Measurements from ENCODE around the gene RNF40.

RNF40 gene

DNA sequence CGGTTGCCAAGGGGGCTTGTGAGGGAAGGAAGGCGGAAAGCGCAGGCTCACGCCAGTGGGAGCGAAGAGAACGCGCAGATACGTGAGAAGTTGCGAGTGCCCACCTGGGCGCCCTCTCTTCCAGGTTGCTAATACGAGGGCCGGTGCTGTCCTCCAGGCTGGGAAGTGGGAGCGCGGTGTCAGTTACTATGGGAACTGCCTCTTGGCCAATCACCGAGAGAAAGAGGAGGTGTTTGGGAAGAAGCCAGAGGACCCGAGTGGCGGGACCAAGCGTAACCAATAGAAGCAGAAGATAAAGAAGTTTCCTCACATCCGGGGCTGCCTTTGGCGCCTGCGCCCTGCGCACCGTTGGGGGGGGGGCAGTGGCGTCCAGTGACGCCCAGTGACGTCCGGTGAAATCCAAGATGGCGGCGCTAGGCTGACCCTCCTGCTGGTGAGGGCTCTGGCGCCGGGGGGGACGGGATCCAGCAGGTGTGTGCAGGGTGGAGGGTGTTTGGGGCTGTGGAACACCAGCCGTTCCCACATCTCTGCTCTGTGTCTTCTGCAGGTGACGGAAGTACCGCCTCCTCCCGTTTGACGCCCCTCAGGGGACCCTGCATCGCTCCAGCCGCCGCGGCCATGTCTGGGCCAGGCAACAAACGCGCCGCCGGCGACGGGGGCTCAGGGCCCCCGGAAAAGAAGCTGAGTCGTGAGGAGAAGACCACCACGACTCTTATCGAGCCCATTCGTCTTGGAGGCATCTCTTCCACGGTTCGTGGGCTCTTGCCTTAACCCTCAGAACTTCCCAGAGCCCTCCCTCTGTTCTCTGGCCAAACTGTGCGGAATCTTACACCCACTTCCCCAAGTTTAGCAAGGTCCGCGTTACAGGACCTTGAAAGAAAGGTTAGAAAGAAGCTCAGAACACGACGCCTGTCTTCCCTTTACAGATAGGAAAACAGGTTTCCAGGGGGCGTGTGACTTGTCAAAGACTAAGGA lies at the start of gene RNF40, which contains the start of gene CFAP119:
Gene RNF40, plus strand, starts transcription at position 395 of the 975 bp plus-strand sequence. Its CDS starts 224 bp downstream, at position 619.
Gene CFAP119, minus strand, starts transcription at position 135 of the 975 bp plus-strand sequence. CDS start 314 bp downstream, outside the sequence.
- peak; percentile 90 to 91 for DNase-seq

DNA sequence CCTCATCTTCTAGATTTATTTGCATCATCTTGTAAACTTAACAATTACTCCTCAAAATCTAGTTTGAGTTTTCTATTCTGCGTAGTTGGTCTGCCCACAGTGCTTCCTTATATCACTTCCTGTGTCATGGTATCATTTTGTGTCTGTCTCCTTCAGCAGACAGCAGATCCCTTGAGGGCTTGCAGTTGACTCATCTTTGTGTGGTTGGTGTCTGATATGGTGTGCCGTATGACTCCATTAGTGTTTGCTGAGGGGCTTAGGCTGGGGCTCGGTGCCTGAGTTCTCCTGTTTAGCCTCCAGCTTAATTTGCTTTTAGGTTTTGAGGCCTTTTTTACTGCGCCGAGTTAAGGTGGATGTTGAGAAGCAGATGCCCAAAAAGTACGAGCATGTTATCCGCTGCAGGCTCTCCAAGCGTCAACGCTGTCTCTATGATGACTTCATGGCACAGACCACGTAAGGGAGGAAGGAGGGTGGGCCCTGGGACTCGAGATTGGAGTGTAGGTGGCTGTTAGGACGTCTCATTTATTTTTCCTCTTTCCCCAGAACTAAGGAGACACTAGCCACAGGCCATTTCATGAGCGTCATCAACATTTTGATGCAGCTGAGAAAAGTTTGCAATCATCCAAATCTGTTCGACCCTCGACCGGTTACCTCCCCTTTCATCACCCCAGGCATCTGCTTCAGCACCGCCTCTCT lies 46.2 kb upstream of the RNF40 start:
- DNase-seq, result peak; percentile 47 to 73

DNA sequence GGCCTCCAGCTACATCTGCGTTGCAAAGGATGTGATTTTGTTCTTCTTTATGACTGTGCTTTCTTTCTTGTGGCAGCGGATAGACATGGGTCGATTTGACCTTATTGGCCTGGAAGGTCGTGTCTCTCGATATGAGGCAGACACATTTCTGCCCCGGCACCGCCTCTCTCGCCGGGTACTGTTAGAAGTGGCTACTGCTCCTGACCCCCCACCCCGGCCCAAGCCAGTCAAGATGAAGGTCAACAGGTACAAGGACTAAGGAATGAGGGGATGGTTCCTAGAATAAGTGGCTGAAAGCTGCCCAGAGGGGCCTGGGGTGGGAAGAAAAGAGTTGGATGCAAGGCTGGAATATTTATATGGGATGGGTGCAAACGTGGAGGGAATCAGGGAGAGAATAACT lies 42.0 kb upstream of the RNF40 start:
- no peak for DNase-seq

DNA sequence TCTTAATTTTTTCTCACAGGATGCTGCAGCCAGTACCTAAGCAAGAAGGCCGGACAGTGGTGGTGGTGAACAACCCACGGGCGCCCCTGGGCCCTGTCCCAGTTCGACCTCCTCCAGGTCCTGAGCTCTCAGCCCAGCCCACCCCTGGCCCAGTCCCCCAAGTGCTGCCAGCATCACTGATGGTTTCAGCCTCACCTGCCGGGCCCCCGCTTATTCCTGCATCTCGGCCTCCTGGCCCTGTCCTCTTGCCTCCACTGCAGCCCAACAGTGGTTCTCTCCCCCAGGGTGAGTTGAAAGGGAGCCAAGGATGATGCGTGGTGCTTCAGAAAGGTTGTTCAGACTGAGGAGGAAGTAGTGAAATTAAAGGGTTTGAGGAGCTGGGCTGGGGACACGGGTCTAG lies 41.4 kb upstream of the RNF40 start:
- DNase-seq, result no peak

DNA sequence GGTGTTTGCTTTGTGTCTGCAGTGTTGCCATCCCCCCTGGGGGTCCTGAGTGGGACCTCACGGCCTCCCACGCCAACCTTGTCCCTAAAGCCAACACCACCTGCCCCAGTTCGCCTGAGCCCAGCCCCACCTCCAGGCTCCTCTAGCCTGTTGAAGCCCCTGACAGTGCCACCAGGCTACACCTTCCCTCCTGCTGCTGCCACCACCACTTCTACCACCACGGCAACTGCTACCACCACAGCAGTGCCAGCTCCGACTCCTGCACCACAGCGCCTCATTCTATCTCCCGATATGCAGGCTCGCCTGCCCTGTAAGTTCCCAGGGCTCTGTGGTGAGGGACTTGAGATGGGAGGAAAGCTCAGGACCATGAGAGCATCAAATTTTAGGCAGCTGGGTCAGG lies 41.0 kb upstream of the RNF40 start:
- no peak for DNase-seq

DNA sequence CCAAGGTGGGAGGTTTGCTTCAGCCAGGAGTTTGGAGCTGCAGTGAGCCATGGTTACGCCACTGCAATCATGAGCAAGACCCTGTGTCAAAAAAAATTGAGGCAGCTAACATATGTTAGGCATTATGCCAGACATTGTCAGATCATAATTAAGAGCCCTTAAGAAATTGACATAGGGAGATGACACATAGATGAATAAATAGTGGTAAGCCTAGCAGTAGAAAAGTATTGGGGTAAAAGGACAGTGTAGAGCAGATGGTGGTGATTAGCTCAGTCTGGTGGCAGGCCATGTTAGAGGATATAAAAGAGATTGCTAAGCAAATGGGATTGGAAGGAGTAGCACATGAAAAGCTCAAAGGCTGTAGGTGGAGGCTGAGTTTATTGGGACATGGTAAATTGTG lies 40.5 kb upstream of the RNF40 start:
- DNase-seq, result no peak

DNA sequence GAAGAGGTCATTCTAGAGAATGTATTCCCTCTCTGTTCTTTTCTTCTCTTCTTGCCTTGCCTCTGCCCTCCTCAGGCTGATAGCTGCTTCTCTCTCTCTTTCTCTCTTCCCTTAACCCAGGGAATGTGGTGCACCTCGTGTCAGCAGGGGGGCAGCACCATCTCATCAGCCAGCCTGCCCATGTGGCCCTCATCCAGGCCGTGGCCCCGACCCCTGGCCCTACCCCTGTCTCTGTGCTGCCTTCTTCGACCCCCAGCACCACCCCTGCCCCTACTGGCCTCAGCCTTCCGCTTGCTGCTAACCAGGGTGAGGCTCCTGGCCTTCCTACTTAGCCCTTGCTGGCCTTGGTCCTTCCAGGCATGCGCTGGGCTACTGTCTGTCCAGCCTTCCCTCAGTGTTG lies 39.7 kb upstream of the RNF40 start:
- no peak for DNase-seq

DNA sequence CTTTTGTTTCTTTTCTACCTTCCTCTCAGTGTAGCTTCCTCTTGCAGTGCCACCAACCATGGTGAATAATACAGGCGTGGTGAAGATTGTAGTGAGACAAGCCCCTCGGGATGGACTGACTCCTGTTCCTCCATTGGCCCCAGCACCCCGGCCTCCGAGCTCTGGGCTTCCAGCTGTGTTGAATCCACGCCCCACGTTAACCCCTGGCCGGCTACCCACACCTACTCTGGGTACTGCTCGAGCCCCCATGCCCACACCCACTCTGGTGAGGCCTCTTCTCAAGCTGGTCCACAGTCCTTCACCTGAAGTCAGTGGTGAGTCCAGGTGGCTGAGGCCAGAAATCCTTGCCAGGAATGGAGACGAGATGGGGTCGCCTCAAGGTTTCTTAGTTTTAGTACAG lies 39.2 kb upstream of the RNF40 start:
- DNase-seq, result no peak

DNA sequence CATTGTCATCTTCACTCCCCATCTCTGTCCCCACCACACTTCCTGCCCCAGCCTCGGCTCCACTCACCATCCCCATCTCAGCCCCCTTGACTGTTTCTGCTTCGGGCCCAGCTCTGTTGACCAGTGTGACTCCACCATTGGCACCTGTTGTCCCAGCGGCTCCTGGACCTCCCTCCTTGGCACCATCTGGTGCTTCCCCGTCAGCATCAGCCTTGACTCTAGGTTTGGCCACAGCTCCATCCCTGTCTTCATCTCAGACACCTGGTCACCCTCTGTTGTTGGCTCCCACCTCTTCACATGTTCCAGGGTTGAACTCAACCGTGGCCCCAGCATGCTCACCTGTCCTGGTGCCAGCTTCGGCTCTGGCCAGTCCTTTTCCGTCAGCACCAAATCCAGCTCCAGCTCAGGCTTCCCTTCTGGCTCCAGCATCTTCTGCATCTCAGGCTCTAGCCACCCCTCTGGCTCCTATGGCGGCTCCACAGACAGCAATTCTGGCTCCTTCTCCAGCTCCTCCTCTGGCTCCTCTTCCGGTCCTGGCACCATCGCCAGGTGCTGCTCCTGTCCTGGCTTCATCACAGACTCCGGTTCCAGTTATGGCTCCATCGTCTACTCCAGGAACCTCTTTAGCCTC lies 38.3 kb upstream of the RNF40 start:
- no peak for DNase-seq

DNA sequence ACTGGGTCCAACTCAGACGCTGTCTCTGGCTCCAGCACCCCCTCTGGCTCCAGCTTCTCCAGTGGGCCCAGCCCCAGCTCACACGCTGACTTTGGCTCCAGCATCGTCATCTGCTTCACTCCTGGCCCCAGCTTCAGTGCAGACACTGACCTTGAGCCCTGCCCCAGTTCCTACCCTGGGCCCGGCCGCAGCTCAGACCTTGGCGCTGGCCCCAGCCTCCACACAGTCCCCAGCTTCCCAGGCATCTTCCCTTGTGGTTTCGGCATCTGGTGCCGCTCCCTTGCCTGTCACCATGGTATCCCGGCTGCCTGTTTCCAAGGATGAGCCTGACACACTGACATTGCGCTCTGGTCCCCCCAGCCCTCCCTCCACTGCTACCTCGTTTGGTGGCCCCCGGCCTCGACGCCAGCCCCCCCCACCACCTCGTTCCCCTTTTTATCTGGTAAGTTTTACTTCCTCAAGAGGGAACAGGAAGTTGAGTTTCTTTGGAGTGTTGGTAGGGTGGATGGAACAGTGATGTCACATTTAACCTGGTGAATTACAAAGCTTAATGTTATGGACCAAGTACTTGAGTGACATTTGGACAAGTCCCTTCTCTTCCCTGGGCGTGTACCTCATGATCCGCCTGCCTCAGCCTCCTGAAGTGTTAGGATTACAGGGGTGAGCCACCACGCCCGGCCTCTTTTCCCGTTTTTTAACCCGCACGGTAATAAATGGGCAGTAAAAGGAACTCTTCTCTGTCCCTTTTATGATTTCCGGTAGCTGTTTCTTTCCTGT lies 37.3 kb upstream of the RNF40 start:
- DNase-seq, result peak; percentile 7 to 36

DNA sequence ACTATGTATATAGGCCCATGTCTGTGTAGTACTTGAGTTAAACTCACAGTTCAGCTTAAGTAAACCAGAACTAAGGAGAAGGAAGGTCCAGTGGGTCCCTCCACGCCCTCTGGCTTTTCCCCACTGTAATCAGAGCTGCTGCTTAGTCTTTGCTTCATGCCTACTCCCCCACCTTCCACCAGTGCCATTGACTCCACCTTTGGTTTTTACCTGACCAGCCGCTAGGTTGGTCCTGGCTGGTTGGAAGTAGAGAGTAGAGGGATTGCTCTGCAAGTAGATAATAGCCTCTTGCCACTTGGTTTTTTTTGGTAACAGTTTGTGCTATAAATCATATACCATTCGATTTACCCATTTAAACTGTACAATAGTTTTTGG lies 36.7 kb upstream of the RNF40 start:
- DNase-seq, result no peak

DNA sequence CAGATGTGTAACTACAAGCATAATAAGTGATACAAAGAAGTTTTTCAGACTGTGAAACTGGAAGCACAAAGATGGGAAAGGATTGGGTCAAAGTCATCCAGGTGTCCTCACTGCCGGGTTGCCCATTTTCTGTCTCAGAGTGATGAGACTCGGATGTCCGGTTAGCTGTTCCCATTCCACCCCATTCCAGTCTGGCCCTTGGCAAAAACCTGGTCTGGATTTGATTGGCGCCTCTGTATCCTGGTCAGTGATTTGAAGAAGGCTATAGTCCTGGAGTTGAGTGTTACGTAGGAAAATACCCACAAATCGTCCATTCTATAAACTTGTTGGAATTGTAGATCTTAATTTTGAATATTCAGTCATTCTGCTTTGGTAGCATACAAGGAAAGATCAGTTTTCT lies 33.8 kb upstream of the RNF40 start:
- DNase-seq, result no peak

DNA sequence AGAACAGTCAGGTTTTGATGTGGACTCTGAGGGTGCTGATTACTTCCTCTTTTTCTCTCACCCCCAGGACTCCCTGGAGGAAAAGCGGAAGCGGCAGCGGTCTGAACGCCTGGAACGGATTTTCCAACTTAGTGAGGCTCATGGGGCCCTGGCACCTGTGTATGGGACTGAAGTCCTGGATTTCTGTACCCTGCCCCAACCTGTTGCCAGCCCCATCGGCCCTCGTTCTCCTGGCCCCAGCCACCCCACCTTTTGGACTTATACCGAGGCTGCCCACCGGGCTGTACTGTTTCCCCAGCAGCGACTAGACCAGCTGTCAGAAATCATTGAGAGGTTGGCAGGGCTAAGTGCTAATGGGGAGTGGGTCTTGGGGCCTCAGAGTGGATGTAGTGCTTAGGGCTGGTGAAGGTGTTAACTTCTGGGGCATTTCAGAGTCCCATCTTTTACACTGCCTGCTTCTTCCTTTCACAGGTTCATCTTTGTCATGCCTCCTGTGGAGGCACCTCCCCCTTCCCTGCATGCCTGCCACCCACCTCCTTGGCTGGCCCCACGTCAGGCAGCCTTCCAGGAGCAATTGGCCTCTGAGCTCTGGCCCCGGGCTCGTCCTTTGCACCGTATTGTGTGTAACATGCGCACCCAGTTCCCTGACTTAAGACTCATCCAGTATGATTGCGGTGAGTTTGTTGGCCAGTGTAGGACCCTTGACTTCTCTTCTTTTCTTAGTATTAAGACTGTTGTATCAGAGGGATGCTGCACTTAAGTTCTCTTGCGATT lies 33.0 kb upstream of the RNF40 start:
- DNase-seq, result peak; percentile 57 to 61

DNA sequence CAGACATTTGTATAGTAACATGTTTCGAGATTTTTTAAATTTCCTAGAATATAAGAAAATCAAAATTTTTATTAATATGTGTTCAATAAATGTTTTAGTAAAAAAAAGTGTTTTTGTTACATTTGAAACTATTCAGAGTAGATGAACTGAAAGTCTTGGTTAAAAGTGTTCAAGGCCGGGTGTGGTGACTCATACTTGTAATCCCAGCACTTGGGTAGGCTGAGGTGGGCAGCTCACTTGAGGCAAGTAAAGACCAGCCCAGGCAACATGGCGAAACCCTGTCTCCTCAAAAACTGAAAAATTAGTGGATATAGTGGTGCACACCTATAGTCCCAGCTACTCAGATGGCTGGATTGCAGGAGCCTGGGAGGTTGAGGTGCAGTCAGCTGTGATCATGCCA lies 30.7 kb upstream of the RNF40 start:
- no peak for DNase-seq

DNA sequence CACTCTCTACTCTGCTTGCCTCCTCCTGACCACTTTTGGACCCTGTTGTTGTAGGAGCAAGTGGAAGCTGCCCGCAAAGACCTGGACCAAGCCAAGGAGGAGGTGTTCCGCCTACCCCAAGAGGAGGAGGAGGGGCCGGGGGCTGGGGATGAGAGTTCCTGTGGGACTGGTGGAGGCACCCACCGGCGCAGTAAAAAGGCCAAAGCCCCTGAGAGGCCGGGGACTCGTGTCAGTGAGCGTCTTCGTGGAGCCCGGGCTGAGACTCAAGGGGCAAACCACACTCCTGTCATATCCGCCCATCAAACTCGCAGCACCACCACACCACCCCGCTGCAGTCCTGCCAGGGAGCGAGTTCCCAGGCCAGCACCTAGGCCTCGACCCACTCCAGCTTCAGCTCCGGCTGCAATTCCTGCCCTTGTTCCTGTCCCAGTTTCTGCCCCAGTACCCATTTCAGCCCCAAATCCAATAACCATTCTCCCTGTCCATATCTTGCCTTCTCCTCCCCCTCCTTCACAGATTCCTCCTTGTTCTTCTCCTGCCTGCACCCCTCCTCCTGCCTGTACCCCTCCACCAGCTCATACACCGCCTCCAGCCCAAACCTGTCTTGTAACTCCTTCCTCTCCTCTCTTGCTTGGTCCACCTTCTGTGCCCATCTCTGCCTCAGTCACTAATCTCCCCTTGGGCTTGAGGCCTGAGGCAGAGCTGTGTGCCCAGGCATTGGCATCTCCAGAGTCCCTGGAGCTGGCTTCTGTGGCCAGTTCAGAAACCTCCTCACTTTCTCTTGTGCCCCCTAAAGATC lies 24.9 kb upstream of the RNF40 start:
- DNase-seq, result no peak

DNA sequence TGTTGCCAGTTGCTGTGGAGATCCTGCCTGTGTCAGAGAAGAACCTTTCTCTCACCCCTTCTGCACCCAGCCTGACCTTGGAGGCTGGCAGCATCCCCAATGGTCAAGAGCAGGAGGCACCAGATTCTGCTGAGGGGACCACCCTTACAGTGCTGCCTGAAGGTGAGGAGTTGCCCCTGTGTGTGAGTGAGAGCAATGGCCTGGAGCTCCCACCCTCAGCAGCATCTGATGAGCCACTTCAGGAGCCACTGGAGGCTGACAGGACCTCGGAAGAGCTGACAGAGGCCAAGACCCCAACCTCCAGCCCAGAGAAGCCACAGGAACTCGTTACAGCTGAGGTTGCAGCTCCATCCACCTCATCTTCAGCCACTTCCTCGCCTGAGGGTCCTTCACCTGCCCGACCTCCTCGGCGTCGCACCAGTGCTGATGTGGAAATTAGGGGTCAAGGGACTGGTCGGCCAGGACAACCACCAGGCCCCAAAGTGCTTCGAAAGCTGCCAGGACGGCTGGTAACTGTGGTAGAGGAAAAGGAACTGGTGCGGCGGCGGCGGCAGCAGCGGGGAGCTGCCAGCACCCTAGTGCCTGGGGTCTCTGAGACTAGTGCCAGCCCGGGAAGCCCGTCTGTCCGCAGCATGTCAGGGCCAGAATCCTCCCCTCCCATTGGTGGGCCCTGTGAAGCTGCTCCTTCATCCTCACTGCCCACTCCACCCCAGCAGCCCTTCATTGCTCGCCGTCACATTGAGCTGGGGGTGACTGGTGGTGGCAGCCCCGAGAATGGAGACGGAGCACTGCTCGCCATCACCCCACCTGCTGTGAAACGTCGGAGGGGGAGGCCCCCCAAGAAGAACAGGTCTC lies 24.1 kb upstream of the RNF40 start:
- no peak for DNase-seq

DNA sequence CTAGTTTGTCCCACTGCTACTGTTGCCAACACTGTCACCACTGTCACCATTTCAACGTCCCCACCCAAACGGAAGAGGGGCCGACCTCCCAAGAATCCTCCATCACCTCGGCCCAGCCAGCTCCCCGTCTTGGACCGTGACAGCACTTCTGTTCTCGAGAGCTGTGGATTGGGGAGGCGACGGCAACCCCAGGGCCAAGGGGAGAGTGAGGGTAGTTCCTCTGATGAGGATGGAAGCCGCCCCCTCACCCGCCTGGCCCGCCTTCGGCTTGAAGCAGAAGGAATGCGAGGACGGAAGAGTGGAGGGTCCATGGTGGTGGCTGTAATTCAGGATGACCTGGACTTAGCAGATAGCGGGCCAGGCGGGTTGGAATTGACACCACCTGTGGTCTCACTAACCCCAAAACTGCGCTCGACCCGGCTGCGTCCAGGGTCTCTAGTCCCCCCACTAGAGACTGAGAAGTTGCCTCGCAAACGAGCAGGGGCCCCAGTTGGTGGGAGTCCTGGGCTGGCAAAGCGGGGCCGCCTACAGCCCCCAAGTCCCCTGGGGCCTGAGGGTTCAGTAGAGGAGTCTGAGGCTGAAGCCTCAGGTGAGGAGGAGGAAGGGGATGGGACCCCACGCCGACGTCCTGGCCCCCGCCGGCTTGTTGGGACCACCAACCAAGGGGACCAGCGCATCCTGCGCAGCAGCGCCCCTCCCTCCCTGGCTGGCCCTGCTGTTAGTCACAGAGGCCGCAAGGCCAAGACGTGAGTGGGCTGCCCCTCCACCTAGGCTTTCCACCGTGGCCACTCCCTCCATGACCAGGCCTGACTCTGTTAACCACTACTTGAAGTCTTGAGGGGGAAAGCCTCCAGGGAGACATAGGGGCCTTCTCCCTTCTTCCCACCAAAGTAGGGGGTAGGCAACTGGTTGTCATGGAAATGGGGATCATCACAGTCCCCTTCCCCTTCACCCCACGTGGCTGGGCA lies 22.9 kb upstream of the RNF40 start:
- DNase-seq, result no peak

DNA sequence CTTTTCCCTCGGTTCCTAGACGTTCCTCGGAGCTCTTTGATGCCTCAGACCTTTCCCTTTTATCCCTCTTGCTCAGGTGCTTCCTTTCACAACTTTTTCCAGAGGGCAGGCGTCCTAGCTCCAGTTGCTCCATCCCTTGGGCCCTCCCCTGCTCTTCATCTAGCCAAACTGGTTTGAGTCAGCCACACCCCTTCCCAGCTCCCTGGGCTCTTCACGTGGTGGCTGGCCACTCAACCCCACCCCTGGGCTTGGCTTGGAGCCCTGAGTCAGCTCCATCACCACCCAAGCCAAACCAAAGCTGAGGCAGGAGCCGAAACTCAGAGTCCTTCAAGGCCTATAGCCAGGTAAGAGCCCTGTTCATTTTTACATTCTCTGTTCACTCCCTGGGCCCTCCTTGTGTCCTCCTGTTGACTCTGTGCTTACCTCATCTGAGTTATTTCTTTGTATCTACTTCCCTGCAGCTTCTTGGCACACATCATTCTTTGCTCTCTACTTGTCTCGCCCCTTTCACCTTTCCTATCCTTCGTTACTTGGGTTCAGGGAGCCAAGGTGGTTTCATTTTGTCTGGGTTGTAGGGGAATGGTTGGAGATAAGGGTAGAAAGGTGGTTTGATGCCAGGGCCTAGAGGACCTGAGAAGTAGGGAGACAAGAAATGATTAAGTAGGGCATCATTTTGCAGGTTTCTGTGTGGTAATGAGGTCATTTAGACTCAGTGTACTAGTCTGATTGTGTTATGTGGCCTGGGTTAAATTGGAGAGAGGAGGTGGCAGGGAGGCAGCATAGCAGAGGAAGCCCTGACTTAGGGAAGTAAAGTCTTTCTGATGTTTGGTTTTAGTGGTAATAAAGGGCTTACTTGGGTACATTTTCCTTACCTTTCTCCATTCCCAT lies 21.5 kb upstream of the RNF40 start:
- DNase-seq, result no peak
